RWPE2 (cell line): ENCODE measurements around the gene HM13.

Experiments used
- ATAC-seq: fragments of 200-7000 bp; cut with Tn5 transposase; 3 replicates; pipeline ENCODE4 v1.9.1; 2021; ENCODE audit warnings: low read depth
- DNase-seq: peaks from one replicate; pipeline ENCODE4 v3.0.0-alpha.2; 2020; ENCODE audit warnings: low spot score
- H3K27ac ChIP-seq: fragments of 450-650 bp; 2 replicates; pipeline ENCODE4 v1.5.1; 2017; ENCODE audit warnings: mild to moderate bottlenecking; ENCODE audit not compliant: poor library complexity, severe bottlenecking
- H3K27me3 ChIP-seq: fragments of 250-450 bp; sonication (Bioruptor Pico); 2 replicates; pipeline ENCODE4 v1.5.1; 2021; ENCODE audit warnings: mild to moderate bottlenecking, moderate library complexity; ENCODE audit not compliant: insufficient read depth, poor library complexity, severe bottlenecking
- H3K36me3 ChIP-seq: fragments of 250-450 bp; sonication (Bioruptor Pico); 2 replicates; pipeline ENCODE4 v1.5.1; 2020; ENCODE audit warnings: low read depth, mild to moderate bottlenecking, moderate library complexity
- H3K4me1 ChIP-seq: fragments of 250-450 bp; sonication (Bioruptor Pico); 2 replicates; pipeline ENCODE4 v1.5.1; 2021; ENCODE audit warnings: mild to moderate bottlenecking, moderate library complexity; ENCODE audit not compliant: insufficient read depth, poor library complexity, severe bottlenecking
- H3K4me3 ChIP-seq: fragments of 250-450 bp; sonication (Bioruptor Pico); 2 replicates; pipeline ENCODE4 v1.5.1; 2021; ENCODE audit warnings: mild to moderate bottlenecking, moderate library complexity; ENCODE audit not compliant: severe bottlenecking
- H3K9me3 ChIP-seq: fragments of 250-450 bp; sonication (Bioruptor Pico); 2 replicates; pipeline ENCODE4 v1.5.1; 2021; ENCODE audit warnings: mild to moderate bottlenecking, moderate library complexity; ENCODE audit not compliant: severe bottlenecking
- CTCF ChIP-seq: fragments of 450-650 bp; IDR thresholded peaks from one replicate; pipeline ENCODE4 v1.5.1; 2017; ENCODE audit warnings: mild to moderate bottlenecking, moderate library complexity; ENCODE audit not compliant: poor library complexity, severe bottlenecking

The HM13 gene

GRCh38 chr20:31490752-31491151 is 23.5 kb upstream of the HM13 start:
- ATAC-seq (no peak), DNase-seq (no peak)
- no peak overlapping the region for H3K4me3 ChIP-seq
- H3K27ac ChIP-seq, result no peak overlapping the region
- no peak for TF ChIP-seq CTCF
- H3K36me3 ChIP-seq, result no peaks in the 10 kb centered on the region
- H3K4me1 ChIP-seq, result no peaks in the 10 kb centered on the region
- H3K27me3 ChIP-seq, result peaks cover 8% of the 10 kb centered on the region
- no peaks in the 10 kb centered on the region for H3K9me3 ChIP-seq

- Histone ChIP-seq H3K4me3 (no peak overlapping the region), H3K27ac (no peak overlapping the region), H3K36me3 (no peaks in the 10 kb centered on the region), H3K4me1 (no peaks in the 10 kb centered on the region), H3K27me3 (peaks cover 10% of the 10 kb centered on the region), H3K9me3 (no peaks in the 10 kb centered on the region)
- ATAC-seq (peak; percentile 33; the same call in 2 of the 3 replicates), DNase-seq (no peak)
- TF ChIP-seq CTCF, result peak; percentile 47
Measured at GRCh38 chr20:31494131-31494530, 20.1 kb upstream of the HM13 start.

GRCh38 chr20:31496761-31497295 is 17.4 kb upstream of the HM13 start:
- Histone ChIP-seq H3K27ac (no peak overlapping the region), H3K9me3 (no peaks in the 10 kb centered on the region), H3K4me1 (no peaks in the 10 kb centered on the region), H3K36me3 (no peaks in the 10 kb centered on the region), H3K27me3 (peaks cover 10% of the 10 kb centered on the region), H3K4me3 (no peak overlapping the region)
- TF ChIP-seq CTCF, result no peak
- peak; percentile 52 for ATAC-seq
- DNase-seq, result peak; percentile 84

- Histone ChIP-seq H3K4me1 (no peaks in the 10 kb centered on the region), H3K9me3 (no peaks in the 10 kb centered on the region), H3K36me3 (no peaks in the 10 kb centered on the region), H3K27me3 (peaks cover 10% of the 10 kb centered on the region), H3K4me3 (no peak overlapping the region), H3K27ac (no peak overlapping the region)
- DNase-seq (no peak), ATAC-seq (no peak)
- TF ChIP-seq CTCF, result no peak
Measured at GRCh38 chr20:31497838-31498540, 16.3 kb upstream of the HM13 start.

- Histone ChIP-seq H3K36me3 (no peaks in the 10 kb centered on the region), H3K4me3 (no peak overlapping the region), H3K9me3 (no peaks in the 10 kb centered on the region), H3K27me3 (peaks cover 10% of the 10 kb centered on the region), H3K4me1 (no peaks in the 10 kb centered on the region), H3K27ac (no peak overlapping the region)
- no peak for ATAC-seq
- DNase-seq, result no peak
- TF ChIP-seq CTCF, result no peak
Measured at GRCh38 chr20:31500527-31500926, 13.7 kb upstream of the HM13 start.
